HG03378 (cell line): ENCODE results near the gene UBL4A.
A peak's percentile ranks its signal among the peaks of the same experiment; 100 is the strongest.

ENCODE experiments used
- ATAC-seq: cut with Tn5 transposase; IDR thresholded peaks from one replicate; pipeline ENCODE4 v1.9.1; 2021; ENCODE audit warnings: mild to moderate bottlenecking, moderate library complexity; ENCODE audit not compliant: unreplicated experiment

The UBL4A gene

DNA sequence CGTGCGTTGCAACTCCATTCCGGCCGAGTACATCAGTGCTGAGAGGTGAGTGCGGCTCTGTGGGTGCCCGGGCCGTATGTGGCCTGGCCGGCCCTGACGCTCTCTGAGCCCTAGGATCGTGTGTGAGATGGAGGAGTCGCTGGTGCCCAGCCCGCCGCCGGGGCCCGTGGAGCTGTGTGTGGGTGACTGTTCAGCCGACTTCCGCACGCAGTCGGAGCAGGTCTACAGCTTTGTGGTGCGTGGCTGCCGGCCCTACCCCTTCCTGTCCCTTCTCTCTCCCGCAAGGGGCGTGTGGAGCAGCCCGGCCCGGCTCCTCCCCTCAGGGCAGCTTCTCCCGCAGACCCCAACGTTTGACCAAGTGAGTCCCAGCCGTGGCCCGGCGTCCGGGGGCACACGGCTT is 20.4 kb downstream of the UBL4A start:
- ATAC-seq: no peak

DNA sequence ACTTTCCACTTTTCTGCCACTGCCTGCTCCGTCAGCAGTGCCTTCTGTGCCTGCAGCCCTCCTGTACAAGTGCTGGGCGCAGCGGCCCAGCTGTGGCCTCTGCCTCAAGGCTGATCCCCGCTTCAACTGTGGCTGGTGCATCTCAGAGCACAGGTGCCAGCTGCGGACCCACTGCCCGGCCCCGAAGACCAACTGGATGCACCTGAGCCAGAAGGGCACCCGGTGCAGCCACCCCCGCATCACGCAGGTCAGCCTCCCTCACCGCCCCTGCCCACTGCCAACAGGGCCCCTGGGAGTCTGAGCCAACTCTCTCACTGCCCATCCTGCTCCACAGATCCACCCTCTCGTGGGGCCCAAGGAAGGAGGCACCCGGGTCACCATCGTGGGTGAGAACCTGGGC is 20.8 kb downstream of the UBL4A start:
- no peak for ATAC-seq

DNA sequence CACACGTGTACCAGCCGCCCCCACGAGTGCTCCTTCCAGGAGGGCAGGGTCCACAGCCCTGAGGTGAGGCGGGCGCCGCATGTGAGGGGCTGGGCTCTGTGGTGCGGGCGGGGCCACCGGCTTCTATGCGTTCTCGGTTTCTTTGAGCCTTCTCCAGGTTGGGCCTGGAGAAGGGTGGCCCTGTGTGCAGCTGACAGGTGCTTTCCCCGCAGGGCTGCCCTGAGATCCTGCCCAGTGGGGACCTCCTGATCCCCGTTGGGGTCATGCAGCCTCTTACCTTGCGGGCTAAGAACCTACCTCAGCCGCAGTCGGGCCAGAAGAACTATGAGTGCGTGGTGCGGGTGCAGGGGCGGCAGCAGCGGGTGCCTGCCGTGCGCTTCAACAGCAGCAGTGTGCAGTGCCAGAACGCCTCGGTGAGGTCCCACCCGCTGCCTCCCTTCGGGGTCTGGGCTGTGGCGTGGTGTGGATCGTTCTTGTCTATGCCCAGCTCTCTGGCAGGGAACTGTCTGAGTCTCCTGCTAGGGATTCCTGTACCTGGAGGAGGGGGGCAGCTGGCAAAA is 21.5 kb downstream of the UBL4A start:
- no peak for ATAC-seq

DNA sequence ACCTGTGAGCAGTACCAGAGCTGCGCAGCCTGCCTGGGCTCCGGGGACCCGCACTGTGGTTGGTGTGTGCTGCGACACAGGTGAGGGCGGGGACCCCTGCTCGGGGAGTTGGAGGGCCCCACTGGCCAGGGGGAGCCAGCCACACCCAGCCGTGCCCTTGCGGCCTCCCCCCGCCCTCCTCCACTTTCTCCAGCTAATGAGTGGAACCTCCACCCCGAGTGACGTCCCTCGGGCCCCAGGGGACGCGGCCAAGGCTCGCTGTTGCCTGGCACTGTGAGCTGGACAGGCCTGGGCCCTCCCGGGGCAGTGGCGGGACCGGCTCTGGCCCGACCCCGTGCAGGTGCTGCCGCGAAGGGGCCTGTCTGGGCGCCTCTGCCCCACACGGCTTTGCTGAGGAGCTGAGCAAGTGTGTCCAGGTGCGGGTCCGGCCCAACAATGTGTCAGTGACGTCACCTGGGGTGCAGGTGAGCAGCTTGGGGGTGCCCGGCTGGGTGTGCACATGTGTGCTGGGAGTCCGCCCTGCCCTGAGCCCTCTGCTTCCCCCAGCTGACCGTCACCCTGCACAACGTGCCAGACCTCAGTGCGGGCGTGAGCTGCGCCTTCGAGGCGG is 22.7 kb downstream of the UBL4A start:
- ATAC-seq: no peak

DNA sequence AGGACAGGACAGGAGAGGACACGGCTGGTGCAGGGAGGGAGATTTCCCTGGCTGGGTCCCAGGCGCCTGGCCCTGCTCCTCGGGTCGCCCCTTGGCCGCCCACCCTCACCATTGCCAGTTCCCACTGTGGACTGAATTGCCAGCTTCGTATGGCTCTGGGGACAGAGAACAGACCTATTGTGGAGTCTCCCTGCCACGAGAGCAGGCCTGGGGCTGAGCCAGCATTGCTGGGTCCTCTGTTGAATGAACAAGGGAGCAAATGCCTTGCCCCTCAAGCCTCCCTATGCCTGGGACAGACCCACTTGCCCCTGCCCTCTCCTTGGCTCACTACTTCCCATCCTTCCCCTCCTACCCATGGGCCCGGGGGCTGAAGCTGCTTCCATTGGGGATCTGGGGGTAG is 24.0 kb downstream of the UBL4A start:
- no peak for ATAC-seq

DNA sequence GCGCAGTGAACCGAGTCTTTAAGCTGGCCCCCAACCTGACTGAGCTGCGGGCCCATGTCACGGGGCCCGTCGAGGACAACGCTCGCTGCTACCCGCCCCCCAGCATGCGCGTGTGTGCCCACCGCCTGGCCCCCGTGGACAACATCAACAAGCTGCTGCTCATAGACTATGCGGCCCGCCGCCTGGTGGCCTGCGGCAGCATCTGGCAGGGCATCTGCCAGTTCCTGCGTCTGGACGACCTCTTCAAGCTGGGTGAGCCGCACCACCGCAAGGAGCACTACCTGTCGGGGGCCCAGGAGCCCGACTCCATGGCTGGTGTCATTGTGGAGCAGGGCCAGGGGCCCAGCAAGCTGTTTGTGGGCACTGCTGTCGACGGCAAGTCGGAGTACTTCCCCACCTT is 26.1 kb downstream of the UBL4A start:
- ATAC-seq: no peak

DNA sequence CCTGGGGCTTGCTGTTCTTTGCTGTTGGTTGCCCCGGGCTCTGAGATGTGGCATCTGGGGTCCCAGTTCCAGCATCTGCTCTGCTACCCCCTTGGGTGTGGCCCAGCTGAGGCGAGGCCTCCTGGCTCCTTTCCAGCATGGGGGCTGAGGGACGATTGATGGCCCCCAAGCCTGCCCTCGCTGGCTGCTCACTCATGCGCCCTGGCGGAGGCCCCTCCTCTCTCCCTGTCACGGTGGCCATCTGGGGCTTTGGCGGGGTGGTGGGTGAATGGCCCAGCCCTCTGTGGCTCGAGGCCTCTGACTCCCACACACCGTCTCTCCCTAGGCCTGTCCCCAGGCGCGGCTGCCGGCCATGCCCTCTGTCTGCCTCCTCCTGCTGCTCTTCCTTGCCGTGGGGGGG is 26.6 kb downstream of the UBL4A start:
- no peak for ATAC-seq

DNA sequence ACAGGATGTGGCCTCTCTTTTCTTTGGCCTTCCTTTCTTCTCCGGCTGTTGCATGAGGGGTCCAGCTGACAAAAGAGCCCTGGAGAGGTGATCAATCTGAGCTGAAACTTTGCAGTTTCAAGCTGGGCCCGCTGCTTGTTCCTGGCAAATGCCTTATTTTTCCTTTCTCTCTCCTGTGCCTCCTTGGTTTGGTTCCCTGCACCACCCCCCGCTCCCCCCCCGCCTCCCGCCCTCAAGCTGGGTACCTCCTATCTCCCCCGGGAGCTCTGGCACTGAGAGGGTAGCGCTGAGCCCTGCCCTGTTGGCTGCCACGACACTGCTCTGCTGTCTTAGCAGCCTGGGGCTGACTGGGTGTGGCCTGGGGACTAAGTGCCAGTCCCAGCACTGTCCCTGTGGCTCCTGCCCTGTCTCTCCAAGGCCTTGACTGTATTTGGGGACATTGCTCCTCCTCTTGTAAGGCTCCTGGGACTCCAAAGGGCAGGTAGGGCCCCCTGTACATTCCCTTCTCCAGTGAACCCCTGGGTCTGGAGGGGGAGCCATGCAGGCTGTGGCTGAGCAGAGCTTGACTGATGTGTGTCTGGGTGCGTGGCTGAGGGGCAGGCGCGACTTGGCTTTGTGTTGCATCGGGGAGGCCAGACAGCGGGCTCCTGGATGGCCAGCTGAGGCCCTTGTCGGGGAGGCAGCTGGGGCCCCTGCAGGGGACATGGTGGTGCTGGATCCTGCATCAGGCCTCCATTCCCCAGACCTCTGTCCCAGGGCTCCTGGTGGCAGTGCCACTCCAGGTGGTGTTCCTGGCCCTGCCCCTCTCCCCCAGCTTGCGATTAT is 27.2 kb downstream of the UBL4A start:
- ATAC-seq: no peak

DNA sequence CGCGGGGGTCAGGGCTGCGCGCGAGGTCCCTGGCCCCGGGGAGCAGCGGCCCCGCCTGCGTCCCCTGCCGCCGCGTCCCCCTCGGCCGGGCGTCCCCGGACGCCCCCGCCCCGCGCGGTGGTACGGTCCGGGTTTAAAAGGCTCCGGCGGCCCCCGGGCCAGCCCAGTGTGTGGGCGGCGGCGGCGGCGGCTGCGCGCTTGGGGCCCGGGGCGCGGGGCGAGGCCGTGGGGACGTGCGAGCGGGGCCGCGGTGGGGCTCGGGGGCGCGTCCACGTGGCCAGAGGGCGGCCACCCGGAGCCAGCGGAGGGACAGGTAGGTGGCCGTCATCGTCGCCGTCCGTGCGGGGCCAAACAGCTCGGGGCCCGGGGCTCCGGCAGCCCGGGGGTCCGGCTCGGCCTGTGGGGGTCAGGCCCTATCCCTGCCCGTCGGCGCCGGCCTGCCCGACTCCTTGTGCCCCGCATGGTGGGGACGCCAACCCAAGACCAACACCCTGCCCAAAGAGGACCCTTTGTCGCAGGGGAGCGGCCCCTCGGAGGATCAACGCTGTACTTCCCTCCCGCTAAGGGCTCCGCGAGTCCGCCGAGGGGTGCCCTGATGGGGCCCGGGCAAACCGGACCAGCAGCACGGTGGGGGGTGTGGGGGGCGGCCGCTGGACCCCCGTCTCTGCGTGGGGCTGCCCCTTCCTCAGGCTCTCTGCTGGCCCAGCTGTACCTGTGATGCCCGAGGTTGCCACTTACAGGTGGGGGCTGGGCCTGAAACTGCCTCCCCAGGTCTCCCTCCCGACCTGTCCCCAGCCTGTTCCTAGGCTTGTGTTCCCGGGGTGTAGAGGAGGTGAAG is 28.1 kb downstream of the UBL4A start, which contains the start of gene PLXNA3:
Gene PLXNA3 (plus strand): TSS at position 166 of the 838 bp plus-strand sequence. CDS start 1,903 bp downstream, outside the sequence.
- no peak for ATAC-seq

DNA sequence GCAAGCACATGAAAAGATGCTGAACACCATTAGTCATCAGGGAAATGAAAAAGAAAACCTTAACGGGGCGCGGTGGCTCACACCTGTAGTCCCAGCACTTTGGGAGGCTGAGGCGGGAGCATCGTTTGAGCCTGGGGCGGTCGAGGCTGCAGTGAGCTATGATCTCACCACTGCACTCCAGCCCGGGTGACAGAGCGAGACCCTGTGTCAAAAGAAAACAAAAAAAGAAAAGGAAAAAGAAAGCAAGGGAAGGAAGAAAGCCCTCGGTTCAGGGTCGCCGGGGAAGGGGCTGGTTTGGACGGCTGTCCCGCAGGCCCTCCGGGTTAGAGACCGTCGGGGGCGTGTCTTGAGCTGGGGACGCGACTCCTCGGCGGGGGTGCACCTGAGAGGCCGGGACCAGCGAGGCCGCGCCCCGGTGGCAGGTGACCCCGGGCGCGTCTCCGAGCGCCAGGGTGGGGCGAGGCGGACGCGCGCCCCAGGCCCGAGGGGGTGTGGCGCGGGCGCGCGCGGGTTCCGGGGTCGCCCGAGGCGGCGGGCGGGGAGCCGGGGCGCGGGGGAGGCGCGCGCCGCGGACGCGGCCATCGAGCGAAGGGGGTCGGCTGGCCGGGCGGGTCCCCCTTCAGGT is 28.8 kb downstream of the UBL4A start:
- ATAC-seq: no peak

DNA sequence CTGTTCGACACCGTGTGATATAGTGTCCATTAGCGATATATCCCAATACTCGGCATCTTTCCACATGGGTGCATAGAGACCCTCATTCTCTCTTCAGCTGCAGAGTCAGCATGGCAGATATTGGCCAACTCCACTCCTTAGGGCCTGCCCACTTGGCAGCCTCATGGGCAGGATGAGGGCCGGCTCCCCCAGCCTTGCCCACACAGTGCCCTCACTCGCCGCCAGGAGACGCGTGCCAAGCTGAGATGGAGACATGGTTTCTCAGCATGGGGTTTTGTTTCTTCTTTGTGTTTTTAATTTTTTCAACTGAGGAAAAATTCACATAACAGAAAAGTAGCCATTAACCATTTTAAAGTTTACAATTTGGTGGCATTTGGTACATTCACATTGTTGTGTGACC is 33.6 kb downstream of the UBL4A start:
- ATAC-seq: no peak

DNA sequence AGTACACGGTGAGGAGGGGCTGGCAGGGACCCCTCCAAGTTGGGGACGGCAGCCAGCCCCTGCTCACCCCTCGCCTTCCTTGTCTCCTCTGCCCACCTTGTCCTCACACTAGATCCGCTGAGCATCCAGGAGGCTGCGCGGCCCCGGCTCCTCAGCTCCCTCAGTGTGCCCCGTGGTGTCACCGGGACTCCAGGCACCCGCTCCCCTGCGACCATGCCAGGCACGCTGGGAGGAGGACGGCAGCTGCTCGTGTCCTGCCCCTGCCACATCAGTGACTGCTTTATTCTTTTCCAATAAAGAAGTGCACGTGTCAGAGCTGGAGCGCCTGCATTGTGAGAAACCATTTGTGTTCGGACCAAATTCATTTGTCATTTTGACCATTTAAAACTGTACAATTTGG is 36.1 kb downstream of the UBL4A start:
- ATAC-seq: no peak

DNA sequence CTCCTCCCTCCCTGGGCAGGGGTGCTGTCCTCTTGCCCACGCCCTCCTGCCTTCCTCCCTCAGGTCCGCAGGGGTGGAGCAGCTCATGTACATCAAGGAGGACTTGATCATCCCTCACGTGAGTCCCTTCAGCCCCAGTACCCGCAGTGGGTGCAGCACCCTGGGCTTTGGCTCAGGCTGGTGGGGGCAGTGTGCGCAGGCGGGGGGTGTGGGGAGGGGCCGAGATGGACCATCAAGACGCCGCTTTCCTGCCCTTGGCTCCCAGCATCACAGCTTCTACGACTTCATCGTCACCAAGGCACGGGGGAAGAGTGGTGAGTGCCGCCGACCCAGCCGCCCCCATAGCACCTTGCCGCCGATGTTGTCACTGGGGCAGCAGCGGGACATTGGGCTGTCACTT is 36.8 kb downstream of the UBL4A start:
- ATAC-seq: no peak

DNA sequence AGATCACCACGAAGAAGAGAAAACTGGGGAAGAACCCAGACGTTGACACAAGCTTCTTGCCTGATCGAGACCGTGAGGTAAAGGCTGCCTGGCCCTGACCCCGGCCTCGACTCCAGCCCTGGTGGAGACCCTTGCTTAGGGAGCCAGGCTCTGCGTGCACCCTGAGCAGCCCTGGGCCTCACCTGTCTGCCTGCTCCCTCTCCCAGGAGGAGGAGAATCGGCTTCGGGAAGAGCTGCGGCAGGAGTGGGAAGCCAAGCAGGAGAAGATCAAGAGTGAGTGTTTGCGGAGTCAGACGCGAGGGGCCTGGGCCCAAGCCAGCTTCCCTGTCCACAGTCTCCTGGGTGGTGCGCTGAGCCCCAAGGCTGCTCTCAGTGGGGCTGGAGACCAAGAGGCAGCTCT is 37.9 kb downstream of the UBL4A start:
- no peak for ATAC-seq

DNA sequence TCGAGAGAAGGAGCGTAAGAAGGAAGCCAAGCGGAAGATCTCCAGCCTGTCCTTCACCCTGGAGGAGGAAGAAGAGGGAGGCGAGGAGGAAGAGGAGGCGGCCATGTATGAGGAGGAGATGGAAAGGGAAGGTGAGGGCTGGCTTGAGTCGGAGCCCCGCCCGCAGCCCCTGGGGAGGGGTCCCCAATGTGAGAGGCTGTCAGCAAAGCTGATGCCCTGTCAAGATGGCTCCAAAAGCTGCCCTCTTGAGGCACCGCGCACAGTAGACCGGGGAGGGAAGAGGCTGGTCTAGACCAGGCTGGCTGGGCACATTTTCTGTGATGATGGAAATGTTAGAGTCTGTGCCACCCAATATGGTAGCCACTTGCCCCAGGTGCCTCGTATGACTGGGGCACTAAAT is 40.0 kb downstream of the UBL4A start:
- ATAC-seq: no peak

DNA sequence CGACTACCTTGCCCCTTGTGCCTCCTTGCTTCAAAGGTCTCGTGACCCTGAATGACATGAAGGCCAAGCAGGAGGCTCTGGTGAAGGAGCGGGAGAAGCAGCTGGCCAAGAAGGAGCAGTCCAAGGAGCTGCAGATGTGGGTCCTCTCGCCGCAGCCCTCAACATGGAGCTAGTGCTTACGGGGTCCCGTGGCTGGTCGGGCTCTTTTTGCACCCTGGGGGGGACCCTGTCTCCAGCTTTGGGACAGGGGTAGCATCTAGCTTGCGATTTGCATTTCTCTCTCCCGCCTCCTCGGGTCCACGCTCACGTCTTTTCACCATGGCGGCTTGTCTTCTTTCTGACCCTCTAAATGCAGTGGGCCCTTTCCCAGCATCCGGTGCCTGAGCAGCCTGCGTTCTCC is 40.6 kb downstream of the UBL4A start:
- ATAC-seq: no peak

DNA sequence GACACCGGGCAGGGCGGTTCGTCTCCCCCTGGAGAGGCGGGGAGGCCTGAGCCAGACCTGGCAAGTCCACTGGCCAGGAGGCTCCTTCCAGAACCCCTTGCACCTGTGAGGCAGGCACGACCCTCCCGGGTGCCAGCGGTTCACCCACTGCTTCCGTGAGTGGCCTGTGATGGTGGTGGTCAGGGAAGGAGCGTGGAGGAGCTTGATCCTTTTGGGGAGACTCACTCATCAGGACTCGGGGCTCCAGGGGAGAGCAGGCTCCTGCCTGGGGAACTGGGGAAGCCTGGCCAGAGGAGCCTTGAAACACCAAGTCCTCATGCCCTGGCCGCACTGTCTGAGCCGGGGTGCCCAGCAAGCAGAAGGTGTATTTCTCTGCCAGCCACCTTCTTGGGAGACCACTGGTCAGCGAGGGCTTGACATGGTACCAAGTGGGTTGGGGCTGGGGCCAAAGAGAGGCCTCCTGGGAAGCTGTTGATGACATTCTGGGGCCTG is 41.6 kb downstream of the UBL4A start:
- no peak for ATAC-seq

DNA sequence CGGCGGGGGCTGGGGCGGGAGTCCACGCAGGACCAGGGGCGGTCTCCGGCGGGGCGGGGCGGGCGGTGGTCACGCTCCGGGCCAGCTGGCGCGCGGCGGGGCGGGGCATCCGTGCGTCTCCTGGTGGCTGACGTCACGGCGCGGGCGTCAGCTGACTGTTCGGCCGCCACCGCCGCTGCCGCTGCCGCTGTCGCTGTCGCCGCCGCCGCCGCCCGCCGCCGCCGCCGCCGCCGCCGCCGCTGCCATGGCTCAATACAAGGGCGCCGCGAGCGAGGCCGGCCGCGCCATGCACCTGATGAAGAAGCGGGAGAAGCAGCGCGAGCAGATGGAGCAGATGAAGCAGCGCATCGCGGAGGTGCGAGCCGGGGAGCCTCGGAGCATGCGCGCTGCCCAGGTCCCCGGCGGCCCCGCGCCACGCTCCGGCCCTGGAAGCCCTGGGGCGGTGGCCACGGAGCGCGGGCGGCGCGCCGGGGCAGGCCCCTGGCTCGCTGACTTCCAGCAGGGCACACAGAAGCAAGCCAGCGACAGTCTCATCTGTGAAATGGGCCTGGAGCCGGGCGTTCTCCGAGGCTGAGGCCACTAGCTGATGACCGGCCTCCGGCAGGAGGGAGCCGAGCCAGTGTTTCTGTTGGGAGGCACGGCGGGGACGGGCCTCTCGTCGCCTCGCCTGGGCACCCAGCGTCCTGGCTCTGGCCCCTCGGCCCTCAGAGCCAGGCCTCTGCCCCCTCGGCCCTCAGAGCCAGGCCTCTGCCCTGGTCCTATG is 42.2 kb downstream of the UBL4A start, which contains the start of gene FAM50A:
Gene FAM50A (plus strand): TSS at position 150 of the 763 bp plus-strand sequence. CDS start 95 bp downstream, at position 245.
- peak; percentile 45 for ATAC-seq

DNA sequence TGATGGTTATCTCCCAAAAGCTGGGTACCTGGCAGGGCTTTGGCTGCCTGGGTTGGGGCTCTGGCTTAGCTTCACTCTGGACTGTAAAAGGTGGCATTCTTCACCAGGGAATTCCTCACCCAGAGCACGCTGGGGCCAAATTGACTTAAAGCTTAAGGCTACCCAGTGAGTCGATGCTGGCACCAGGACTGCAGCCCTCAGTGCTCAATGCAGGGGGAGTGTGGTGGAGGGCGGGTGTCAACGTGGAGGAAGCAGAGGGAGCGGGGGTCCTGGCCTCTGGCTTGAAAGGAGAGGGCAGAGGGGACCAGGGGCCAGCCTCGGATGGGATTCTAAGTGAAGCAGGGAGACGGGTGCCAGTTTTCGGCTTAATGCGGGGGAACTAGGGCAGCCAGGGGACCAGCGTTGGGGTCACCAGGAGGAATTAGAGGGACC is 42.9 kb downstream of the UBL4A start:
- ATAC-seq: no peak
